GF-D8 (cell line): ENCODE data around the gene TDP1.

Source experiments
- DNase-seq: peaks from one replicate; lab custom pipeline; 2025; lab: John Stamatoyannopoulos, UW

The TDP1 gene

DNA sequence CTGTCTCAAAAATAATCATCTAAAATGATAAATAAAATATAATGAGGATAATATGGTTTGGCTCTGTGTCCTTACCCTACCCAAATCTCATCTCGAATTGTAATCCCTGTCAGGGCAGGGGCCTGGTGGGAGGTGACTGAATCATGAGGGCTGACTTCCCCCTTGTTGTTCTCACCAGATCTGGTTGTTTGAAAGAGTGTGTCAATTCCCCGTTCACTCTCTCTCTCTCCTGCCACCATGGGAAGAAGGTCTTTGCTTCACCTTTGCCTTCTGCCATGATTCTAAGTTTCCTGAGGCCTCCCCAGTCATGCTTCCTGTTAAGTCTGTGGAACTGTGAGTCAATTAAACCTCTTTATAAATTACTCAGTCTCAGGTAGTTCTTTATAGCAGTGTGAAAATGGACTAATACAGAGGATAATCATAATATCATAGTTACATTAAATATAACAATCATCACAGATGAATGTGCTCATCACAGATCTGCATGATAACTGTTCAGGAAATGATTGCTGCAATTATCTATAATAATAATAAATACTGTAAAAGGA lies 13.8 kb upstream of the TDP1 start:
- DNase-seq, result no peak

DNA sequence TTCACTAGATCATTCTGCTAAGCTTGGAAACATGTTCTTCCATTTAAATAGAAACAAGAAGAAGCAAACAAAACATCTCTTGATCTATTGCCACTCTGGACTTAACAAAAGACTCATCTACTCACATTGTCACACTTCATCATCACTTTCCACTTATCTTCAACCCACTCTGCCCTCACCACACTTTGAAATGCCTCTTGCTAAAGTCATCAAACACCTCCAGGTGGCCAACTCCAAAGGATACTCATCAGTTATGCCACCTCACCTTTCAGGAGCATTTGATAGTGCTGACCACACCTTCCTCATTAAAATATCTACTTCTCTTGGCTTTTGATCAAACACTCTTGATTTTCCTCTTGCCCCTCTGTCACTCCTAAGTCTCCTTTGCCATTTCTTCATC lies 8.4 kb upstream of the TDP1 start:
- DNase-seq, result no peak

DNA sequence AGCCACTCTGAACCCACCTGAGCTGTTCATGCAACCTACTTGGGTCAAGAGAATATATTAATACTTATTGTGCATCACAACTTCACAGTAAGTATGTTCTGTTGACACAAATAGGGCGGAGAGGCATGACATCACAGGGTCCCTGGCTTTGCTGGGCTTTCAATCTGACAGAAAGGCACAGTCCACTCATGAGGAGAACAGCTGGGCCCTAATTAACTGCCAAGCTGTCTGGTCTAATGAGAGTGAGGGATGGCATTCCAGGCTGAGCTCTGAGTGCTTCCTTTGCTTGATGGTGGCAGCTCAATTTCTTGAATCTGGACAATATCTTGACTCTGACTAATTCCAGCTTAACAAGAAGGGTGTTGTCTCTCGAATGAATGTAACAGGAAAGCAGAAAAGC lies 3.2 kb upstream of the TDP1 start:
- no peak for DNase-seq

DNA sequence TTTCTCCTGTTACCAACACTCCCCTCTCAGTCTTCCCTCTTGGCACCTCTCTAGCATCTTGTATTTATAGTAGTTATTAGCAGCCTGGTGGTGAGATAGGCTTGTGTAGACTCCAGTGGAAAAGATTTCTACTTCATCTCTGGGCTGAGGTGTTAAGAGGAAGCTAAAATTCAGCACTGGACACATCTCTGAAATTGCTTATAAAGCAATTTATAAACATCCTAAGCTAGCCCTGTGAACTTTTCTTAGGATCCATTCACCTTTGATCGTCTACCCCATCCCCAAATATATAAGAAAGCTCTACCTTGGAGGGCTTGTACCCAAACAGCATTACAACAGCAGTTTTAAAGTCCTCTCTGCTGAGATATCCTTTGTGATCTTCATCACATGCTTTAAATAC lies 2.1 kb upstream of the TDP1 start:
- no peak for DNase-seq

DNA sequence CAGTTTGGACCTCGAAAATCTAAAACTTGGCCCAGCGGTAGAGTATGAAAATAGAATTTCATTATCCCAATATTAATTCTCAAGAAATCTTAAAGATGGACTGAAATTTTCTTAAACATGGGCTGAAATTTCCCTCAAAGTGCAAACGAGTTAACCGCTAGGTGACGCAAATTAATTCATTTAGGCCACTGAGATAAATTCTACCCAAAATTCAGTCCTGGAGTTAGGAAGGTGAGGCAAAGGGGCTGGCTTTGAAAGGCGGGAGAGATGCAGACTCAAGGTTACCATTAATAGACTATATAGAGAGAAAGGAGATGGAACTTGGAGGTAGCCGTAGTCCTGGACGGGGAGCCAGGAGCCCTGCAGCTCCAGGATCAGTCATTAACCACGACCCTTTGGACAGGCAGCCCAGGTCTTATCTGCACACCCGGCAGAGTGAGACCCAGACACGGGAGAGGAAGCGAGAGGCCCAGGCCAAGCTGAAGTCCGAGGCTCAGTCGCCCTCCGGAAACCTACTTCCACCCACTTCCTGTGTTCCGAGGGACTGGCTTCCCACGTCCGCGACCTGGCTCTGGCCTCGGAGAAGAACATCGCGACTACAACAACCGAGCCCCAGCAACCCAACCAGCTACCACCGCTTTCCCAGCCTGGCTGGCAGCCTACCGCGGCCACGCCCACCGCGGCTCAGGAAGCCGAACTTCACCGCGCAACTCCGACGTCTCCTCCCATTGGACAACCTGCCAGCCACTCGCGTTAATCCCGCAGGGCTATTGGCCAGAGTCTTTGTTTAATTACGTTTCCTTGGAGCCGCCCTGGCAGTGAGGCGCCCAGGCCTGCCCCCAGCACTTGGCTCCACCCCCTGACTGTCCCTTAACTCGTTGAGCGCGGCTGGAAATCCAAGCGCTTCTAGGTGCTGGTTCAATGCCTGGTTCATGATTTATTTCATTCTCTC lies 1.4 kb upstream of the TDP1 start, which contains the start of gene EFCAB11:
EFCAB11 (minus strand) TSS at position 661 of the 952 bp plus-strand sequence; CDS start at position 591, 70 bp downstream.
- DNase-seq, result peak; percentile 89

DNA sequence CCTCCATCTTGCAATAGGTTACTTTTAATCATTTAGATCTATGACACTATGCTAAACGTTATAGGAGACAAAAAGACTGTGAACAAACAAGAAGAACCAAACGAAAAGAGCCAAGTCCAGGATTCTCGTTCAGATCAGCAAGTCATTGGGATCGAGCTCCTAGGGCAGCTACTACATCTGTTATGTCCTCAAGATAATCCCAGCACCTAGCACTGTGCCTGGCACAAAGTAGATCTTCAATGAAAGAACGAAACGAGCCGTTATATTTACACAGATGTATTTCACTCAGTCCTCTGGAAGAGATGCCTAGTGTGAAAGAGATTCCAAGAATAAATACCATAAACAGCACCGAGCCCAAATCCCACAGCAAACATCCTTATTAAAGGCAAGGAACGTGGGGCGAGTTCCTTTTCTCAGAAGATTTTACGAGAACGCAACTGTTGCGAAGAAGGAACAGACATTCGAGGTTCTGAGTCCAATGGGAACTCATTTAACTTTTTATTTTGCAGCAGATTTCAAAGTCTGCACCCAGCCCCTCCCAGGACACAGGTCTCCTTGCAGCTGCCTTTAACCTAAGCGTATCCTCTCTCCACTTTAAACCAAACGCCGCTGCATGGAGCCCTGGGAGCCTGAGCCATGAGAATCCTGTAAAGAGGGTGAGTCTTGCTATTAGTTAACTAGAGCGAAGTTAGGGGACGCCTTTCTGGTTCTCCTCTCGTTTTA lies 544 bp upstream of the TDP1 start:
- DNase-seq, result no peak

DNA sequence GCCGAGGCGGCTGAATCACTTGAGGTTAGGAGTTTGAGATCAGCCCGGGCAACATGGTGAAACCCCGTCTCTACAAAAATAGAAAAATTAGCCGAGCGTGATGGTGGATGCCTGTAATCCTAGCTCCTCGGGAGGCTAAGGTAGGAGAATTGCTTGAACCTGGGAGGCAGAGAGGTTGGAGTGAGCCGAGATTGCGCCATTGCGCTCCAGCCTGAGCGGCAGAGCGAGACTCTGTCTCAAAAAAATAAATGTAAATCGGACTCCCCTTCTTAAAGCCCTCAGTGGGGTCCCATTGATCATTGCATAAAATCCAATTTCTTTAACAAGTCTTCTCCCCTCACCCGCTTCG lies 908 bp downstream of the TDP1 start:
- no peak for DNase-seq

DNA sequence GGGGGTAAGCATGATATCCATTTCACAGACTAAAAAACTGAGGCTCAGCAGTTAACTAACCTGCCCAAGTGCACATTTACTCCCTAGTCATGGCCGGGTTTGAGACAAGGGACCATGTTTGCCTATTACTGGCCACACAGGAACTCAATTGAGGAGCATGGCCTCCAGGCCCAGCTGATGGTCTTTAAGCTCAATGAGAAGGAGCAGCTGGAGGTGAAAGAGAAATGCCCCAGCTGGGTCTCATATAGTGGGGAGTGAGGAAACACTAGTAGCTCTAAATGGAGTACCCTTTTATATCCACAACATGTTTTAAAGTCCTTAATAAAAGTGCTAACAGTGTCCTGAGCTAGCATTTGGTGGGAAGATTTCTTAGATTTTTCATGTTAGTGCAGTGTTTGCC lies 1.6 kb downstream of the TDP1 start:
- no peak for DNase-seq

DNA sequence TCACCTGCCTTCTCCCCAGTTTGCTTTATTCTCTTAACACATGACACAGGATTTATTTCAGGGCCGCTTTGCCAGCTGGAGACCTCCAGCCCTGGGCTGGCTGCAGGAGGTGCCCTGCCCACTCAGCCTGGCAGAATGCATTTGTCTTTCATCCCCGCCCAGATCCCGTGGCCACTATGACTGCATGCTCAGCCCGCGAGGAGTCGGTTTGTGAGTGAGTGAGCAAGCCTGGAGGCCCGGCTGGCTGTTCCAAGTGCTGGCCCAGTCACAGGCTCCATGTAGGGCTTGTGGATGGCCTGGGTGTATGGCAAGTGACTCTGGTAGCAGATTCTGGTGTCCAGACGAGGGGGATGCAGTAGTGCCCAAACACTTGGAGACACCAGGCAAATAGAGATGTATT lies 2.1 kb downstream of the TDP1 start:
- DNase-seq, result no peak

DNA sequence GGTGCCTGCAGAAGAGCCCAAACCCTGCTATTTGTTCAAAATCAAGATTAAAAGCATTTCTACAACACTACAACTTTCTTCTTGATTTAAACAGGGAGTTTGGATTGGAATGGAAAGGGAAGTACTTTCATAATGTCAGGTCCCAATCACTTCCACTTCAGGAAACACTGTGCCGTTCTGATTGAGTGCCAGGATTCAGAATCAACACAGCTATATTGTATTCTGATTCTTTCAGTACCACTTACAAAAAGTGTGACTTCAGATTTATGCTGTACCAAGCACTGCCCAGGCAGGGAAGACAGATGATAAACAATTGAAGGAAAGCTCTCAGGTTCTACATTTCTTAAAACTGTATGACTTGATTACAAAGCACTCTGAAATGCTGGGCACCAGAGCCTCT lies 3.2 kb downstream of the TDP1 start:
- no peak for DNase-seq

DNA sequence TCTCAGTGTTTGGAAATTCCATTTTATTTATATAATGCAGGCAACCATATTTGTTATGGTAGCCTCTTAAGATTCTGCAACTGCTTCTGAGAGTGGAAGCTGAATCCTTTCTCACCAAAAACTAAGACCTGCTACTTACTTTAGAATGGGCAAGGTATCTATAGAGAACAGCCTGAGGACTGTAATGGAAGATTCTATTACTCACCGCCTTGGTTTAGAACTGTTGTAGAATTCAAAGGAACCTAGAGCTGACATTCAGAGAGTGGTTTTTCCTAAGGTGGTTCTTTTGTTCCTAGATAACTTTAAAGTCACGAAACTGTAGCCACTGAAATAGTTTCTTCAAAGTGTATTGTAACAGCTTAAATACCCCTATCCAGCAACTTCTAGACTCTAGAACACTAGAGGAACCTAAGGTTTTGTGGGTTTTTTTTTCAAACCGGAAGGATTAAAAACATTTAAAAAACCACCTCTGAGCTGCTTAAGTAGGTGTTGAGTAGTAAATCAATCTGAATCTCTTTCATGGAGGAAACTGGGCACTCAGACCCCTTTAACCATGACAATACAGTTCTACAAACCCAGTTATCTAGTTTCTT lies 4.2 kb downstream of the TDP1 start:
- no peak for DNase-seq

DNA sequence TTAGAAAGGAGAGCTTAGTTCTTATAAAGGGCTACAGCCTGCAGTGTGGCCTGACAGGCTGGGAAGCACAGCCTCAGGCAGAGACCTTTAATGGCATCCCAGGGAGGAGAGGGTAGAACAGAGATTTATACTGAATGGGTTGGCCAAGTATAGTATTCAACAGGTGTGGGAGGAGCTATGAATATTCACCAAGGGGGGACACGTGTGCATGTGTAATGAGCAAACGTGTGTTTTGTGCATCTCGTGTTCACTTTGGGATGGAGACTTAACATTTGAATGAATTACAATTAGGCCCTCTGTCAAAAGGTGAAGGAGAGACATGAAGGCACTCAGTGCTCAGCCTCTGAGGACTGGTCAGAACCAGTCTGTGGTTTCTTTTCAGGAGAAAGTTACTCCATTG lies 5.2 kb downstream of the TDP1 start:
- DNase-seq, result no peak

DNA sequence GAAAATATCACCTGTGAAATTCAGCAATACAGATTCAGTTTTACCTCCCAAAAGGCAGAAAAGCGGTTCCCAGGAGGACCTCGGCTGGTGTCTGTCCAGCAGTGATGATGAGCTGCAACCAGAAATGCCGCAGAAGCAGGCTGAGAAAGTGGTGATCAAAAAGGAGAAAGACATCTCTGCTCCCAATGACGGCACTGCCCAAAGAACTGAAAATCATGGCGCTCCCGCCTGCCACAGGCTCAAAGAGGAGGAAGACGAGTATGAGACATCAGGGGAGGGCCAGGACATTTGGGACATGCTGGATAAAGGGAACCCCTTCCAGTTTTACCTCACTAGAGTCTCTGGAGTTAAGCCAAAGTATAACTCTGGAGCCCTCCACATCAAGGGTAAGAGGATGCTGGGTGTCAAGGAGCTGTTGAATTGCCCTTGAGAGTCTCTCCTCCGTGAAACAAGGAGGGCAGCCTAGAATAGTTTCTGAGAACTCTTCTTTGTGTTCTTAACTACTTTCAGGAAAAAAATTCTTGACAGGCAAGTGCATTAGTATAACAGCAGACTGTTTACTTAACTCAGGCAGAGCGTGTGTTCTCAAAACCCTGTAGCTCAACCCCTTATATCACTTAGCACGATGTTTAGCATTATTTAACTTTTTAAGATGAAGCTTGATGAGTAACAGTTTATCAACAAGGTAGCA lies 7.7 kb downstream of the TDP1 start:
- DNase-seq, result no peak

DNA sequence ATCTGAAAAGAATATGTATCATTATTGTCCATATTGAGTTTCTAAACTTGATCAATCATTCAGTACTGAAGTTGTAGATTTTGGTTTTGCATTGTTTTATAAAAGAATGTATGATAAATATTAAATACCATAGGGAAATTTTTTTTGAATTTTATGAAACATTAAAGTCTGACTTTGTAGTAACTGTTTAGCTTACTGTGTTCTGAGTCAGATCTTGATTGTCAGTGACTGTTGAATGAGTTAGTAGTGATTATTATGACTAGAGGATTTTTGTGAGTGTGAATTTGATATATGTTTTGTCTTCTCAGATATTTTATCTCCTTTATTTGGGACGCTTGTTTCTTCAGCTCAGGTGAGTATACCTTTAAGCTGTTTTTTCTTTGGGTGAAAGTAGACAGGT lies 10.1 kb downstream of the TDP1 start:
- no peak for DNase-seq

DNA sequence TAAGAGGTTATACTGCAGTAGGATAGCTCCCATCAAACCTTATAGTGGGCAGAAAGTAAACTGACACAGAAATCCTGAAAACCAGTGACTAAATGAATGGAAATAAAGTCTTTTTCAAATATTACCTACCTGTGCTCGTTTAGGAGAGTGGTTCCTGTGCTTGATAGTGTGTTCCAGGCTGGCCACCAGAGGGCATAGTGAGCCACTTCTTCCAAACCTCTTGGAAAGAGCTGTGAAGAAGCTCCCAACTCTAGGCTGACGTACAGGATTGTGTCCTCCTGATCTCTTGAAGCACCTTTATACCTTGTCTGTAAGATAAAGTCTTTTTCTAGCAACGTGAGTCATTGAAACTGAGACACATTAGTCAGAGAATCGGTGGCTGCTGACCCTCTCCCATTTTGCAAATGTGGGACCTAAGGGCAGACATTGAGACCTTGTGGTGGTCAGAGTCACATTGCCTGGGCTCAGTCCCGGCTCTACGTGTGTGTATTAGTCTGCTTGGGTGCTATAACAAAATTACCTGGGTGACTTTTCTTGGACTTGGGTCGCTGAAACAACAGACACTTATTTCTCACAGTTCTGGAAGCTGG lies 17.6 kb downstream of the TDP1 start:
- no peak for DNase-seq

DNA sequence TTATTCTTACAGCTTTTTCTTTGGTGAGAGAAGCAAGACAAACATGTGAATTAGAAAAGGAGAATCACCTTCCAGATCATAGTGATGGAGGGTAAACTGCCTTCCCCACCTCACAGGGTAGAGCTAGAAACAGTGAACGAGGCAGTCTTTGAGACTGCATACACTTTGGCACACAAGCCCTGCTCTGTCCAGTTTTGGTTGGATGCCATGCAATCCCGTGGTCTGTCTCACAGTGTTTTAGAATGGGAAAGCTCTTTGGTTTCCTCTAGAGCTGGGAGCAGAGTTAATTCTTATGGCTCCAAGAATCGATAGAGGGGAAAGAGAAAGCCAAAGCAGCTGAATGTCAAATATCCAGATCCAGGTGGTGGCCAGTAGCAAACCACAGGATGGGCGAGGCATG lies 21.9 kb downstream of the TDP1 start:
- no peak for DNase-seq

DNA sequence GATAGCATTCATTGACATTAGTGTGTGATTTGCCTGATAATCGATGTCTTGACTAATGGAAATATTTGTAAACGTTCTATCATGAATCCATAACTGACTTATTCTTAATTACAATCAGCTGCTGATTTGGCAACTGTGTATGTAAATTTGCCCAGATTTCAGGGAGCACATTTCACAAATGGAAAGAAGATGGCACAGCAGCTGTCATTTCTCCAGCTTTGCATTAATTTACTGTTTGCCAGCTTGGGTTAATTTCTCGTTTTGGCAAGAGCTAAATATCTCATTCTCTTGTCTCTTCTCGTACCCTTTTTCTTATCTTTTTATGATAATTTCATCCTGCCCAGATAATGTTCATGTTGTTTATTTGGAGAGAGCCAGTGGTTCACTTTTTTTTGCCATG lies 22.9 kb downstream of the TDP1 start:
- no peak for DNase-seq

DNA sequence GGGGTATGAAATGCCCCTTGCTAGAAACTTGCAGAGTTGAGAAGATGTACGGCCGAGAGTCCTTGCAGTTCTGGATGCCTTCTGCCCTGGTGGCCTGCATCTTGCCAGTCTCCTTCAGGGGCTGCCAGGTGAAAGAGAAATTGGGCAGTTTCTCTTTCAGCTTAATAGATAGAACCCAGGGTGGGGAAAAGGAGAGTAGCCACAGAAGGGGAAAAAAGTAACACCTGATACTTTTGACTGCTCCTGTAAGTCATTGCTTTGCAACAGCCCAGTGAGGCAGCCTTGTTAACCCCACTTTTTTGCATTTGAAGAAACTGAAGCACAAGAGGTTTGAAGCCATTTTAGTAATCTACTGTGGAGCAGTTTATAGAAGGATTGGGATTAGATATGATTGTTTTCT lies 27.6 kb downstream of the TDP1 start:
- DNase-seq, result no peak

DNA sequence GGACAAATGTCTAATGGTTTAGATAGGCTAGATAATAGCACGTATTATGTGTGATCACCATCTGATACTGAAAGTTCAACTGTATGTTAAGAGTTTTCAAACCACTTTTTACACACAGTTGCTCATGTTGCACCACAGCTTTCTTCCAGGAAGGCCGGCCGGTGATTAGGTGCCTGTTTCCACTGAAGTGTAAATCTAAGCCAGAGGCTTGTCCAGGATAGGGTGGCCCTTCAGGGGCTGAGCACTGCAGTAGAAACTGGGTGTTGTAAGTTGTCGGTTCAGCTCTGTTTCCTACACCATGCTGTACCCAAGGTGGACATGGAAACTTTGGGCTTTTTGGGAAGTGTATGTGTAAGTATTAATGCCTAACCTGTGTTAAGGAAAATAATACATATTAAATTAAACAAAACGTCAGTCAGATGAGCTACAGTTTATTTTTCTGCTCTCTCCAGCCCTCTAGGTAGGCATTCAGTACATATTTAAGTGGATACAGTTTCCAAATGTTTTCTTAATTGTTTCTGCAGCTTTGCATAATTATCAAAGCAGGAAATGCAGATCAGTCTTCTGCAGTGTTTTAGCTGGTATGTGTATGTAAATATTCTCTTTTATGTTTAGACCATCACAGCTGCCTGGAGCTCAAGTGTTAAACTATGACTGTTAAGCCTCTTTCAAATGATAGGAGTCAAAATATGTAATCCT lies 30.9 kb downstream of the TDP1 start:
- DNase-seq, result no peak

DNA sequence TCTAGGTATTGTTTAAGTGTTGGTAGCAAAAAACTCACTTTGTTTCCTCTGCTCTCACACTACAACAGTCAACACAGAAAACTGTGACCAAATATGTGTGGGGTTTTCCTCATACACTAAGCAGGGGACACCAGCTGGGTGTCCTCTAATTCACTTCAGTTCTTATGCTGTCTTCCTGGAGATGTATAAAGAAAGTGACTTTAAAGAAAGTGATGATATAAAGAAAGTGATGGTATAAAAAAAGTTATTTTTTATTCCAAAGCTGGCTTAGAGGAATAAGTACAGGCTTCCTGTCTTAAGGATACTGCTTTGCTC lies 31.4 kb downstream of the TDP1 start:
- DNase-seq, result no peak

DNA sequence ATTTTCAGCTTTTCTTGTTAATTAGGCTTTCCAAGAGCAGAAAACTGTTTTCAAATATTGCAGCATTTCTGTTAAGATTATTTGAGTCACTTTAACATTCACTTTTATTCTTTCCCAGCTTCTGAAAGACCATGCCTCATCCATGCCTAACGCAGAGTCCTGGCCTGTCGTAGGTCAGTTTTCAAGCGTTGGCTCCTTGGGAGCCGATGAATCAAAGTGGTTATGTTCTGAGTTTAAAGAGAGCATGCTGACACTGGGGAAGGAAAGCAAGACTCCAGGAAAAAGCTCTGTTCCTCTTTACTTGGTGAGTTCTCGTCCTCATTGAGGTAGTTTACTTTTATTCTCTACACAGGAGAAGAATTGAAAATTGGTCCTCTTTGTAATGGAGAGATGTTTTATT lies 33.1 kb downstream of the TDP1 start:
- no peak for DNase-seq
